Endodermal cell (in vitro differentiated cells): Measurements from ENCODE around the gene RIPPLY3. TPM values are rescaled to one million over a fixed set of nuclear protein-coding genes. Genes with fewer than 3 reads are reported as not detected.
A peak's percentile ranks its signal among the peaks of the same experiment; 100 is the strongest.

Experiments used
- DNase-seq: peaks from one replicate; pipeline ENCODE4 v3.0.0-alpha.2; 2017
- H3K27ac ChIP-seq: 2 replicates; pipeline ENCODE4 v1.5.1; 2013; ENCODE audit warnings: mild to moderate bottlenecking, low read depth, low read length, moderate library complexity
- H3K27me3 ChIP-seq: 2 replicates; pipeline ENCODE4 v1.6.1; 2013; ENCODE audit warnings: mild to moderate bottlenecking, low read length, moderate library complexity; ENCODE audit not compliant: insufficient read depth, control insufficient read depth, poor library complexity, severe bottlenecking
- H3K36me3 ChIP-seq: 2 replicates; pipeline ENCODE4 v1.7.0; 2013; ENCODE audit warnings: mild to moderate bottlenecking, low read length, moderate library complexity; ENCODE audit not compliant: control insufficient read depth, insufficient read depth
- H3K4me1 ChIP-seq: one replicate; pipeline ENCODE4 v1.7.0; 2013; ENCODE audit warnings: low read length; ENCODE audit not compliant: control insufficient read depth, insufficient read depth
- H3K4me3 ChIP-seq: 2 replicates; pipeline ENCODE4 v1.5.1; 2013; ENCODE audit warnings: mild to moderate bottlenecking, low read length, moderate library complexity
- H3K9ac ChIP-seq: 2 replicates; pipeline ENCODE4 v1.6.1; 2013; ENCODE audit warnings: mild to moderate bottlenecking, low read length, moderate library complexity; ENCODE audit not compliant: poor library complexity, severe bottlenecking; ENCODE audit errors: extremely low read depth
- H3K9me3 ChIP-seq: 2 replicates; pipeline ENCODE4 v1.6.1; 2013; ENCODE audit warnings: mild to moderate bottlenecking, low read length, moderate library complexity; ENCODE audit not compliant: control insufficient read depth
- H3K27ac Mint-ChIP-seq: 2 replicates; pipeline ENCODE4 v1.8.0; 2020; ENCODE audit warnings: mixed read lengths
- H3K27me3 Mint-ChIP-seq: 2 replicates; pipeline ENCODE4 v1.8.0; 2021; ENCODE audit warnings: mild to moderate bottlenecking, mixed read lengths; ENCODE audit not compliant: insufficient read depth
- H3K36me3 Mint-ChIP-seq: 2 replicates; pipeline ENCODE4 v1.8.0; 2020; ENCODE audit warnings: low read depth, mixed read lengths
- H3K4me1 Mint-ChIP-seq: 2 replicates; pipeline ENCODE4 v1.8.0; 2020; ENCODE audit warnings: mixed read lengths
- H3K4me3 Mint-ChIP-seq: 2 replicates; pipeline ENCODE4 v1.8.0; 2020; ENCODE audit warnings: mild to moderate bottlenecking, moderate library complexity, mixed read lengths
- H3K9me3 Mint-ChIP-seq: 2 replicates; pipeline ENCODE4 v1.8.0; 2020; ENCODE audit warnings: mild to moderate bottlenecking, mixed read lengths
- WGBS, 2 experiments: methylation state at CpG; one replicate each; pipeline versions ENCODE4 v1.1.5 to v1.1.7; 2013; ENCODE audit warnings: missing lambda C conversion rate in 2 of 2, mixed read lengths in 1 of 2; ENCODE audit not compliant: insufficient coverage in 1 of 2, insufficient read length in 1 of 2; 5-methylcytosine and 5-hydroxymethylcytosine counted together
- total RNA-seq, 2 donors: library from RNA; stranded (reverse); fragmentation: NEBNext Ultra II Directional in 1 of 2; extraction: Animal tissue kit (Norgen Biotek cat#: 25700) in 1 of 2; gene quantifications; 2 replicates in 1 of 2; 3 replicates in 1 of 2; pipeline ENCODE4 v1.2.1, GENCODE V29; 2021
- TF ChIP-seq, protein P1 (sequence below): fragments of 200-600 bp; sonication (generic); conservative IDR thresholded peaks from 2 replicates; pipeline ENCODE4 v1.5.0; 2021; ENCODE audit warnings: antibody characterized with exemption, mild to moderate bottlenecking

RIPPLY3 gene
- total RNA-seq, 2 donors from 2014 or later = 15.6 to 28.0 TPM

DNA sequence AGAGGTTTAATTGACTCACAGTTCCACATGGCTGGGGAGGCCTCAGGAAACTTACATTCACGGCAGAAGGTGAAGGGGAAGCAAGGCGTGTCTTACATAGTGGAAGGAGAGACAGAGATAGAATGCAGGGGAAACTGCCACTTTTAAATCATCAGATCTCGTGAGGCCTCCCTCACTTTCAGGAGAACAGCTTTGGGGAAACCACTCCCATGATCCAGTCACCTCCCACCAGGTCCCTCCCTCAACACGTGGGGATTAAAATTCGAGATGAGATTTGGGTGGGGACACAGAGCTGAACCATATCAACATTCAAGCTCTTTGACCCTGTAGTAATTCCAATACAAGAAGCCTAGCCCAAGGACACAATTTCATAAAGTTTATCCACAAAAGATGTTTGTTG is 52.7 kb downstream of the RIPPLY3 start:
- no peak overlapping the region for H3K9ac ChIP-seq
- peaks cover 7% of the 10 kb centered on the region for H3K4me1 ChIP-seq
- H3K36me3 ChIP-seq = no peaks in the 10 kb centered on the region
- WGBS, 2 experiments = 81 to 88% methylated on average over 3 to 5 of the region's 5 CpGs
- H3K27me3 Mint-ChIP-seq = peaks cover 2% of the 10 kb centered on the region
- H3K4me1 Mint-ChIP-seq = peaks cover 36% of the 10 kb centered on the region
- no peak overlapping the region for H3K4me3 ChIP-seq
- H3K36me3 Mint-ChIP-seq = no peaks in the 10 kb centered on the region
- H3K9me3 ChIP-seq = peaks cover 9% of the 10 kb centered on the region
- TF ChIP-seq, protein P1, sequence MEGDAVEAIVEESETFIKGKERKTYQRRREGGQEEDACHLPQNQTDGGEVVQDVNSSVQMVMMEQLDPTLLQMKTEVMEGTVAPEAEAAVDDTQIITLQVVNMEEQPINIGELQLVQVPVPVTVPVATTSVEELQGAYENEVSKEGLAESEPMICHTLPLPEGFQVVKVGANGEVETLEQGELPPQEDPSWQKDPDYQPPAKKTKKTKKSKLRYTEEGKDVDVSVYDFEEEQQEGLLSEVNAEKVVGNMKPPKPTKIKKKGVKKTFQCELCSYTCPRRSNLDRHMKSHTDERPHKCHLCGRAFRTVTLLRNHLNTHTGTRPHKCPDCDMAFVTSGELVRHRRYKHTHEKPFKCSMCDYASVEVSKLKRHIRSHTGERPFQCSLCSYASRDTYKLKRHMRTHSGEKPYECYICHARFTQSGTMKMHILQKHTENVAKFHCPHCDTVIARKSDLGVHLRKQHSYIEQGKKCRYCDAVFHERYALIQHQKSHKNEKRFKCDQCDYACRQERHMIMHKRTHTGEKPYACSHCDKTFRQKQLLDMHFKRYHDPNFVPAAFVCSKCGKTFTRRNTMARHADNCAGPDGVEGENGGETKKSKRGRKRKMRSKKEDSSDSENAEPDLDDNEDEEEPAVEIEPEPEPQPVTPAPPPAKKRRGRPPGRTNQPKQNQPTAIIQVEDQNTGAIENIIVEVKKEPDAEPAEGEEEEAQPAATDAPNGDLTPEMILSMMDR = no peak
- H3K27ac ChIP-seq = no peak overlapping the region
- H3K4me3 Mint-ChIP-seq = no peak overlapping the region
- H3K27ac Mint-ChIP-seq = no peak overlapping the region
- H3K27me3 ChIP-seq = no peaks in the 10 kb centered on the region
- DNase-seq = no peak
- peaks cover 13% of the 10 kb centered on the region for H3K9me3 Mint-ChIP-seq

DNA sequence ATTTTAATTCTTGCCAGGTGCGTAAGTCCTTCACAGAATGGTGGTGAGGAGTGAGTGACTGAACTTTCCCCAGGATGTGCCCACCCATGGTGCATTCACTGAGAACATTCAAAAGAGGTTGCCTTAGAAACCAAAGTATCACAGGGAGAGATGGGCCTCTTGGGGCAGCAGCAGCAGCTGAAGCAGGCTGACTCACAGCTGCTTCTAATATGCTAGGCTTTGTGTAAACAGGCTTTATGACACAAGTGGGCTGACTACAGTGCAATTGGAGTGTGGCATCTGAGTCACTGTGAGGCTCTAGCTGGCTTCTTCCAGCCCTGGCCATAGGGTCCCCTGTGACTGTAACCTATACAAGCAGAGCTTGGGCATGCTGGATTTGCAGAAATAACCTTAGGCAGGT is 53.8 kb downstream of the RIPPLY3 start:
- Mint-ChIP-seq H3K4me3 (no peak overlapping the region), H3K9me3 (peaks cover 13% of the 10 kb centered on the region), H3K27ac (no peak overlapping the region), H3K27me3 (peaks cover 2% of the 10 kb centered on the region), H3K36me3 (peaks cover 9% of the 10 kb centered on the region), H3K4me1 (peaks cover 31% of the 10 kb centered on the region)
- TF ChIP-seq, protein P1 = no peak
- no peak overlapping the region for H3K9ac ChIP-seq
- peak overlapping the region; percentile 65 for H3K27ac ChIP-seq
- no peaks in the 10 kb centered on the region for H3K27me3 ChIP-seq
- H3K9me3 ChIP-seq = peaks cover 9% of the 10 kb centered on the region
- WGBS, 2 experiments = 73 to 80% methylated on average over 1 of the region's 1 CpG
- H3K4me1 ChIP-seq = peaks cover 7% of the 10 kb centered on the region
- DNase-seq = peak; percentile 84
- peaks cover 3% of the 10 kb centered on the region for H3K36me3 ChIP-seq
- no peak overlapping the region for H3K4me3 ChIP-seq

DNA sequence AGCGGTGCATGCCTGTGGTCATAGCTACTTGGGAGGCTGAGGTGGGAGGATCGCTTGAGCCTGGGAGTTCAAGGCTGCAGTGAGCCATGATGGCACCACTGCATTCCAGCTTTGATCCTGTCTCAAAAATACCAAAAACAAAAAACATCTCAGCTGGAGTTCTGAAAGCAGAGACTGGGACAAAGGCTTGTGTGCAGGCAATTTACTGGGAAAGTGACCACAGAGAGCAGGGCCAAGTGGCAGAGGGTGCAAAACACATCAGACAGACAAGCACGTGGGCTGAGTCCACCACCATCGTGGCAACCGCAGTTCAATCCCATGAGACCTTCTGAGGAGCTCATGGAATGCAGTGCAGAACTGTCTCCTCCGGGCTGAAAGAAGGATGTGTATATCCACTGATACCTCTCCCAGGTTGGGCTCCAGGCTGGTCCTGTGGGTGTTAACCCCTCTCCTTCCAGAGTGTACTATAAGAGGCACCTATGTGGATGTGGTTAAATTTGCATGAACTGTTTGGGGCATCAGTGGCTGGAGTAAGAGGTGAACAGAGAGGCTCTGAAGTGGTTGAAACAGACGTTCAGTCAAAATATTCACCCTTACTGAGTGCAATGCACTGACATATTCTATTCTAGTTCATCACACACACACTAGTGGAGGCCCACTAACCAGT is 55.6 kb downstream of the RIPPLY3 start:
- Mint-ChIP-seq H3K27me3 (no peaks in the 10 kb centered on the region), H3K4me1 (peaks cover 31% of the 10 kb centered on the region), H3K4me3 (no peak overlapping the region), H3K36me3 (peaks cover 19% of the 10 kb centered on the region), H3K9me3 (peaks cover 4% of the 10 kb centered on the region), H3K27ac (no peak overlapping the region)
- H3K27ac ChIP-seq = peak overlapping the region; percentile 56
- WGBS, 2 experiments = 73 to 90% methylated on average over 6 to 7 of the region's 7 CpGs
- H3K27me3 ChIP-seq = no peaks in the 10 kb centered on the region
- H3K4me1 ChIP-seq = peaks cover 7% of the 10 kb centered on the region
- H3K4me3 ChIP-seq = no peak overlapping the region
- TF ChIP-seq, protein P1 = no peak
- no peak overlapping the region for H3K9ac ChIP-seq
- peaks cover 17% of the 10 kb centered on the region for H3K36me3 ChIP-seq
- no peaks in the 10 kb centered on the region for H3K9me3 ChIP-seq
- no peak for DNase-seq
